ENCODE data around the gene PCBP3.
"Not testable (repeated sequence)": the region's sequence is repeated elsewhere in the genome, so short reads cannot be mapped to it uniquely, and the experiment has no call there.

The PCBP3 gene

DNA sequence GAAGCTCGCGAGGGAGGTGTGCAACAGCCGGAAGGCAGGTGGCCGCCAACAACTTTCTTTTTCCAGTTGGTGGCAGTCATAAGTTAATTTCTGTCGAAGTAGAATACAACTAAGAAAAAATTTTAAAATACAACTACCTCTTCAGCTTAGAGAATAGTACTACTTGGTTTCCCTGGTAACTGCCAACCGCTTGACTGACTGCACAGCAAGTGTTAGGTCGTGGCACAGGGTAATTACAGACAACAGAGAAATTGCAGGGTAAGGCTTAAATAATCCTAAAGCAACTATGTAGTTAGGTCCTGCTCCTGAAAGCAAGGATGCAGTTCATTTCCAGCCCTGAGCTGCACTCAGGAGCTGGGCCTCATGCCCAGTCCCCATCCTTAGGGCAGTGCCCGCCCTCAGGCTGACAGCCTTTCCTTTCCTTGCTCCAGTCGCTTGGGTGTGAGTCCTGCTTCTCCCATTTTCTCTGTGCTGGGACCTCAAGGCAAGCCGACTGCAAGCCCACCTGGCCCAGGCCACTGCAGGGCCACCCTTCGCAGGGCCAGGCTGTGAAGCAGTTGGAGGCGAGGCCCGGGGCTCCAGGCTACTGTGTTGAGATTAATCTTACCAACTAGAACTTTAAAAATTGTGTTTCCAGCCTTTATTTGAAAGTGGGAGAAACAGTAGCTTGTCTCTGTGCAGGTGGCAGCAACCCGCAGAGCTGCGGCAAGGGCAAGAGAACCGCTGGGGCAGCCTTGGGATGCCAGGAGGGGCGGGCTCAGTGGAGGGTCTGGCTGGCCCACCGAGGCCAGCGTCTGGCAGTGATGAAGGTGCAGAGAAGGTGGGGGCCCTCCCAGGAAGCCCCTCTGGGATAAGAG, 148.3 kb downstream of the PCBP3 start:
- no peak for DNase-seq

DNA sequence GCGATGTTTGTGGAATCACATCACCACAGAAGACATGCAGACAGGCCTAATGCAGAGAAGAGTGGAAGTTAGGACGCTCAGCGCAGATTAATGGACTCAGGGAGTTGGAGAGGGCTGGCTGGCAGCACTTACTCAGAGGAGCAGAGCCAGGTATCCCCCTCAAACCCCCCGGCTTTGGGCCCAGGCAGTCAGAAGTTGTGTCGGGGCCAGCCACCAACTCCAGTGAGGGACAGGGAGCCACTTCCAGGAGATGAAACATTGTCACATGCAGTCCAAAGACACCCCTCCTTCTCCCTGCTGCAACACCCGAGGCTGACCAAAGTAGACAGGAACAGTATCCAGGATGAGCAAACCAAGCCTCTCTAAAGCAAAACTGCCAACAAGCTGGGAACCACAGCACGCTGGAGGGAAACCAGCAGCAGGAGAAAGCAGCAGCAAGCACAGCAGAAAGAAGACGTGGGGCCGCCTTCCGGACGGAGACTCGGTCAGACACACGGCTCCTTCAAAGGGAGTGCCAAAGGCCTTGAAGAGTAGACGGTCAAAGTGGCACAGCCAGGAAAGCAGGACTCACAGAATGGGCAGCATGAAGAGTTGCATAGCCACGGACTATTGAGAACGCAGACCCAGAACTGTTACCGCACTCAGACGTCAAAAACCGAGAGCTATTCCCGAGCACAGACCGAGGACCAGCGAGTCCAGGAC, 149.3 kb downstream of the PCBP3 start:
- DNase-seq = no peak

DNA sequence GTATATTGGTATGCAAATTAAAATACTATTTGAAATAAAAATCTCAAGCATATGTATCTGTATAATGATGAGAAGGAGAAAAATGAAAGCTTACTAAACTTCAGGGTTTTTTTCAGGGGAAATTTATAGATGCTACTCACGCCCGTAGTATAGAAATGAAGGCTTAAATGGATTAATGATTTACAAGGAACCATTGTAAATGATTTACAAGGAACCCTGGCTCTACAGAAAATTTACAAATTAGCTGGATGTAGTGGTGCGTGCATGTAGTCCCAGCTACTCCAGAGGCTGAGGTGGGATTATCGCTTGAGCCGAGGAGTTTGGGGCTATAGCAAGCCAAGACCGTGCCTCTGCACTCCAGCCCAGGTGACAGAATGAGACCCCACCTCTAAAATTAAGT, 150.5 kb downstream of the PCBP3 start:
- no peak for DNase-seq

DNA sequence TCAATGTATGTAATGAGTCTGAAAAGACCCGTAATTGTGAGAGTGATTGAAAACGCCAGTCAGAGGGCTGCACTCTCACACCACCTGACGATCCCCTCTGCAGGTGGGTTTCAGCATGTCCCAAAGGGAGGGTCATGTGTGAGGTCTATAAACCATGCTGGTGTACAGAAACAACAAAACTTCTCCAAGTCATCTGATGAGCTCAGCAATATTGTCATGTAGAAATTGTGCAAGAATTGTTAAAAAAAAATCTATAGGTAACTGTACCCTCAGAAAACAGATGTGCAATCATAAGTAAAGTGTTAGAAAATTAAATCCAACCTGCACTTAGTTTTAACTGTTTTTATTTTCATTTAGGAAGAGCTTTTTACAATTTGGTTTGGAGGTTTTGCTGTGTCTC, 152.5 kb downstream of the PCBP3 start:
- DNase-seq = no peak

DNA sequence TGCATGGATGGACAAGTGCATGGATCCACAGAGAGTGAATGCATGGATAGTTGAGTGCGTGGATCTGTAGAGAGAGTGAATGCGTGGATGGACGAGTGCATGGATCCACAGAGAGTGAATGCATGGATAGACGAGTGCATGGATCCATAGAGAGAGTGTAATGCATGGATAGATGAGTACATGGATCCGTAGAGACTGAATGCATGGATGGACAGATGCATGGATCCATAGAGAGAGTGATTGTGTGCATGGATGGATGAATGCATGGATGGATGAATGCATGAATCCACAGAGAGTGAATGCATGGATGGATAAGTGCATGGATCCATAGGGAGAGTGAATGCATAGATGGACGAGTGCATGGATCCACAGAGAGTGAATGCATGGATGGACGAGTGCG, 153.8 kb downstream of the PCBP3 start:
- no peak for DNase-seq

DNA sequence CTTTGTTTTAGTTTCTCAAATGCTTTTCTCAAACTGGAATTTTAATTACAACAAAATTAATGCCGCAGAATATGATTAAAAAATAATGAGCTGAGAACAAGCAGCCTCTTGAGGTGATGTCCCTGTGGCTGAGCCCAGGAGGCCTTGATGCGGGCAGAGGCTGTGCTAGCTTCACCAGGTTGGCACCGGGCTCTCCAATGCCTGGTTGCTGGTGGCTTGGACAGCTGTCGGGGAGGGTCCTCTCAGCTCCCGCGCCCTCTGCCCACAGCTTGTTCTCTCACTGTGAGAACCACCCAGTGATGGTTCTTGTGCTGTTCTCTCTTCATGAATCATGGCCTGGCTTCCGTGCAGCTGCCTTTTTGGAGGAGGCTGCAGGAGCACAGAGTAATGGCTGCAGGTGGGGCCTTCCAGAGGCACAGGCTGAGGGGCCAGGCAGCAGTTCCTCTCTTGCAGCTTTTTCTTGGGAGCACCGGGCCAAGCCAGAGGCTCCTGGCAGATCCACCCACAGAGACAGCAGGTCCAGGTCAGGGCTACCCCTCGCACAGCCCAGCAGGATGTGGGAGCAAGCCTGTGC, 156.3 kb downstream of the PCBP3 start:
- DNase-seq = no peak

DNA sequence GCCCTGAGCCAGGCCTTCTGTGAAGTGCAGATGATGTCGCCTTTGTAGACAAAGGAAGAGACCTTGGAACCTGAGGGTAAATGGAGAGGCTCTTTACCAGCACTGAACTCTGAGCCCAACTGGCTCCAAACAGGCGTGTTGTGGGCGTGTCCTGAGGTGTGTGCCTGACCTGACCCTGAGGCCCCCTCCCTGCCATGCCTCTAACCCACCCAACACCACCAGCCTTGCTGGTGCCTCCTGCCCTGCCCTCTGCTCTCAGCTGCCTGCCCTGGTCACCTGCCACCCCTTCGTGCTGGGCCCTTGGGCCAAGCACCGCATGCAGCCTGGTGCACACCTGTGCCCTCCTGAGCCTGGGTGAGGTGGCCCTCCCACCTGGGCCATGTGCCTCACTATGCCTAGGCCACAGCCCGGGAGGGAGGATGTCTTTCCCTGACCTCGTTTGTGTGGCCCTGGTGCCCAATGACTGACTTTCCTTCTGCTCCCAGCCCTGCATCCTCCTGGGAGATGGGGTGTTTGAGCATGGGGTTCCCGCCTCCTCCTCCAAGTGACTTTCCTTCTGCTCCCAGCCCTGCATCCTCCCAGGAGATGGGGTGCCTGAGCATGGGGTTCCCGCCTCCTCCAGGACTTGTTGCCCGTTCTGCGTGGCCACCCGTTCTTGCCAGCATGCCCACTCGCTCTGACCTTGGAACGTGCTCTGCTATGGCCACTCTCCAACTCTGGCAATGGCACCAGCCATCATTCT, 157.0 kb downstream of the PCBP3 start:
- no peak for DNase-seq

DNA sequence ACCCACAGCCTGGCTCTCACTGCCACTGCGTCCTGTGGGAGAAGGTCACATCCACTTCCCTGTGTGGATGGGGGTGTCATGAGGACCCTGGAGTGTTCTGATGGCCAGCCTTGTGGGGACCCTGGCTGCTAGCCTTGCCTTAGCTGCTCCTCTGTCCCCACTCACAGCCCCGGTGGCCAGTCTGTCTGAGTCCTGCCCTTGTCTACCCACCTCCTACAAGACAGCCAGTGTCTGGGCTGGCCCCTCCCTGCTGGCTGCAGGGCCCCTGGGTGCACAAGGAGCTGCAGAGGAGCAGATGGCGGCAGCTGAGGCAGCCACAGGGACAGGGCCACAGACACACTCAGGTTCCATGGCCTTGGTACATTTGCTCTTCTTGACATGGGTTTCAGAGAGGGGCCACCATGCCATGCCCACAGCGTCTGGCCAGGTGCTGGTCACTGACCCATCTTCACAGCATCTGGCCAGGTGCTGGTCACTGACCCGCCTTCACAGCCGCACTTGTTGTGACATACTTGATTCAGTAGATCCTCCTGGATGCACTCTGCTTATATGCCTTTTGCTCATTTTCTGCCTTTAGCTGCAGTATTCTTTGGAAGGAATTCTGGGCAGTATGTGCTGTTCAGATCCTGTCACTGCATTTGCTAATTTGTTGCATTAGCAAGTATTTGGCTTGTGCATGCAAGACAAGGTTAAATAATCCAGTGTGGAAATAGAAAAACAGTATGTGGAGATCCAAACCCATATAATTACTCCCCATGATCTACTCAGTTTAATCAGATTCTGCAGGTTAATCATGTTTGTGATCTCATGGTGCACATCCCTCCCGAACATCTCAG, 157.8 kb downstream of the PCBP3 start:
- DNase-seq = no peak

DNA sequence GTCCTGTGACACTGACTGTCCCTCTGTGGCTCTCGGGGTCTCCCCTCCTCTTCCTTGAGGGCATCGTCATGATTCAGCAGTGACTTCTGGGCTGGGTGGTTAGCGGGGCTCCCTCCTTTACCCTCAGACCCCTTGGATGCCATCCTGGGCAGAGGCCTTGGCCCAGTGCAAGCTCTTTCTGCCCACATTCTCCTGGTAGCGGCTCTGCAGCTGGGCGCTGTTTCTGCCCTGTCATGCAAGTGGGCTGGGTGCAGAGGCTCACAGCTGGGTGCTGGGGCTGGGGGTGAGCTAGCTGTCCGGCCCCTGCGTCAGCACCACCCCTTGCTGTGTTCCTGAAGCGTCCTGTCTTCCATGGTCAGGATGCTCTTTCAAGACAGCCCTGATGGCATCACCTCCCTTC, 158.5 kb downstream of the PCBP3 start:
- no peak for DNase-seq

DNA sequence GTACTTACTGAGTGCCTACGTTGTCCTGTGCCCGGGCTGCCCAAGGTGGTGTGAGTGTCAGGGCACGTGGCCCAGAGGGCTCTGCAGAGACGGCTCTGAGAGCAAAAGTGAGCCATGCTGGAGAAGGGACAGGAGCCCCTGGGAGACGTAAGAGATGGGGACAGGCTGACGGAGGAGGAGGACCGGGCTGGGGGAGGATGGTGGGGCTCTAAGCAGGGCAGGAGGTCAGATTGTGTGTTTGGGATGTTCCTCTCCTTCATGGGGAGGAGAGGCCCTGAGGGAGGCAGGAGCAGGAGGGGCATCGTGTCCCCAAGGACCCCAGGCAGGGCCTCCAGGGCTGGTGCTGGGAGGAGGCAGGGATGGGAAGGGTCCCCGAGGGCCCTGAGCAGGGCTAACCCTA, 158.9 kb downstream of the PCBP3 start:
- DNase-seq = no peak

DNA sequence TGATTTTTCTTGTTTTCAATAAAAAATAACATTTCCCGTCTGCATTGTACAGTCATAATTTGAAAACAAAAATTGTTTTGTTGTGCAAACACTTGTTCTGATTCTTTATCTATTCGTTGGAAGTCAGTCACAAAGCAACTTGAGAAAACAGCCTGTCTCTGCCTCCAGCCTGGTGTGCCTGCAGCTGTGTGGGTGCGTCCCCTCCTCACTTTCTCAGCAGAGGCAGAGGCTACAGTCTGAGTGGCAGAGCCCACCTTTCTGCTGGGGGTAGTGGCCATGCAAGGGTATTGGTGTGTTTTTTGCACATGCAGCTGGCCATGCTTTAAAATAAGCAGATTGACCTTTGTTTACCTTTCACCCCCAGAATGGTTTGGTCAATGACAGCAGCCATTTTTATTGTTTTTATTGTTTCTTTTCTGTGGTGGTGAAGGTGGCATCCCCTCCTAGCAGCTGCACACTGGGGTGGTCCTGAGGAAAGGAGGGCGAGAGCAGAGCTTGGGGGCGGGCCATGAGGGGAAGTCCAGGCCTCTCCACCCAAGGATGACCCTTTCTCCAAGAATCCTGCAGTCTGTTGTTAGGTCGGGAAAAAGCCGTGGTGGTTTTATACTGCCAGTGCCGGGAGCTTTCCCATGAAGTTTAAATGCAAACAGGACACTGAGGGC, 159.6 kb downstream of the PCBP3 start:
- DNase-seq = no peak

DNA sequence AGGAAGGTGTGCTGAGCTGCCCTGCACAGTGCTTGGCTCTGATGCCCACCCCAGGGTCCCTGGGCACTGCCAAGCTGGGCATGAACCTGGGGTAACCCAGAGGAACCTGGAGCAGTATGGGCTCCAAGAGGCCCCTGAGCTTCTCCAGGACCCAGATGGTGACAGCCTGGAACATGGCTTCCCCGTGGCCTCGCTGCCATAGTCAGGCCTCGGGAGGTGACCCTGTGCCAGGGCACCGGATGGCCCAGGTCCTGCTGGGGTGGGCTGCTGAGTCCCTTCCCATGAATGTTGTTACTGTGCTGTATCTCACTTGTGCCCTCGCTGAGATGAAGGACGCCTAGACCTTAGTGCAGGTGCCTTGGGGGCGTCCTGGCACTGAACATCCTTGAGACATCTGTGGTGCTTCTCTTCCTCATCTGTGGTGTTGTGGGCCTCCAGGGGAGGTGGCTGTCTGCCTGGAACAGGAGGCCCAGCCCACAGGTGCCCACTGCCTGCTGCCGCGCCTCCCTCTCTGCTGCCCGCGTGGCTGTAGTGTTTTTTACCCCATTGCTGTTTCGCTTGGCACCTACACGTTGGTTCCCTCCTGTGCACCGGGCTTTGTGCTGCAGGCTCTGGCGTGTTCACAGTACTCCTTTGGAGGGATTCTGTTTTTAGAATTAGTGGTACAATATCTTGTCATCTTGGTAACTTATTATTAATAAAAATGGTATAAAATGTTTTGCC, 160.3 kb downstream of the PCBP3 start:
- DNase-seq = no peak

DNA sequence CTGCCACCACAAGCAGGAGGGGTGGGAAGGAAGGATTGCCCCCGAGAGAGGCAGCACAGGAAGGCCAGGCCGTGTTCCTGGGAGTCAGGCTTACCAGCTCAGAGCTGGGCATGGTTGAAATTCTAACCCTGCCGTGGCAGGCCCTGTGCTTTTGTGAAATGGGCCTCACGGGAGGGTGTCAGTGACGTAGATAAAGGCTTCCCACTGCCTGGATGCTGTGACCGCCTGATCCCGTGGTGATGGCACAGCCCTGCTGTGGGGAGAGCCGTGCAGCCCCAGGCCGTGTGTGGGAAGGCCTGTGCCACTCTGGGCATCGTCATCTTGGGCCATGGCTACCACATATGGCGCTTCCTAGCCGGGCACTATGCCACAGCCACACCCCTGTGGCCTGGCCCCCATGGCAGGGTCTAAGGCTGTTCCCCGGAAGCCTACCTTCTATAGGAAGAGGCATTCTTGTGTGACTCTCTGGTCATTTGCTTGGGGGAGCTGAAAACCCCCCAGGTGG, 161.3 kb downstream of the PCBP3 start:
- no peak for DNase-seq

DNA sequence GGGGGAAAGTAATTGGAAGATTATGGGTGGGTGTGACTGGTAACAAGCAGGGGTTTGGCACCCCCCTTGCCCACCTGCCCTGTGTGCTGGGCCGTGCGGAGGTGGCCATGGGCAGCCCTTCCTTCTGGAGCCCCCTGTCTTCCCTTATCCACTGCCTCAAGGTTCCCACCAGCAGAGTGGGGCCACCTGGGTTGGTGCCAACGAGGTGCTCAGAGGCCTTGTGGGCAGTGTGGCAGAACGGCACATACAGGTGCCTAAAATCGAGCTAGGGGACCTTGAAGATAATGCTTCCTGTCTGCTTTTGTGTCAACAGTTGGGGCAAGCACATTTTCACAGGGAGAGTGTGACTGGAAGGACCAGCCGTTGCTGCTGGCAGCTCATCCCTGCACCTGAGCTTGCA, 161.8 kb downstream of the PCBP3 start:
- DNase-seq = no peak

DNA sequence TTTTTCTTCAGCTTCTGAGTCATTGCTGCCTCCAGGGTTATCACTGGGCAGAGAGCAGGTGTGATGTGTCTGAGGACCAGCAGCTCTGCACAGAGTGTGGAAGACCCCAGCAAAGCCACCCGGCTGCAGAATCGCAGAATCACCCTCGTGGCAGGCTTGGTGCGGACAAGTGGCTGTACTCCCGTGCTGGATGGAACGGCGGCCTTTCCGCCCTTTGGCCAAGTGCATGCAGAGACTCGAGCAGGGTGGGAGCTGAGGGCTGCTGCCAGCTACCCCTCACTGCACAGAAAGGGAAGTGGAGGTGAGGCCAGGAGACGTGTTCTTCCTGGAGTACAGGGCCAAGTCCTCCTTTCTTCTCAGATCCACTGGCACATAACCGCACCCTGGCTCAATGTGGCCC, 162.5 kb downstream of the PCBP3 start:
- DNase-seq = no peak

DNA sequence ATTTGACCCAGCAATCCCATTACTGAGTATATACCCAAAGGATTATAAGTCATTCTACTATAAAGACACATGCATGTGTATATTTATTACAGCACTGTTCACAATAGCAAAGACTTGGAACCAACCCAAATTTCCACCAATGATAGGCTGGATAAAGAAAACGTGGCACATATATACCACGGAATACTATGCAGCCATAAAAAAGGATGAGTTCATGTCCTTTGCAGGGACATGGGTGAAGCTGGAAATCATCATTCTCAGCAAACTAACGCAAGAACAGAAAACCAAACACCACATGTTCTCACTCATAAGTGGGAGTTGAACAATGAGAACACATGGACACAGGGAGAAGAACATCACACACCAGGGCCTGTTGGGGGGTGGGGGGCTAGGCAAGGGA, 165.1 kb downstream of the PCBP3 start:
- not testable (repeated sequence) for DNase-seq

DNA sequence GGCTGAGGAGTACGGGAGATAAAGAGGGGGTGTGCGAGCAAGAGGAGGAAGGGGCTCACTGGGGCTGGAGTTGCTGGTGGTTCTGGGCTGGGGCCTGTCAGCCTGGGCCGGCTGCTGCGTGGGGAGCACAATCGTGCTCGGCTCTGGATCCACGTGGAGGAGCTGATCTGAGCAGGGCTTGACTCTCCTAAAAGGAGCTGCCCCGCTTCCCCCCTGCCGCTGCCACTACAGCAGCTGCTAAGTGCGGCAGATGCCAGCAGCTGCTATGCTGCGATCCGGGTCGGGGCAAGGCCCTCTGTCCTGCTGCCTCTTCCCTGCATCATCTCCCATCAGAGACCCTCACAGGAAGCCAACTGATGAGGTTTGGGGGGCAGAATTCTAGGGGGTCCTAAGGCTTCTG, 165.9 kb downstream of the PCBP3 start:
- no peak for DNase-seq

DNA sequence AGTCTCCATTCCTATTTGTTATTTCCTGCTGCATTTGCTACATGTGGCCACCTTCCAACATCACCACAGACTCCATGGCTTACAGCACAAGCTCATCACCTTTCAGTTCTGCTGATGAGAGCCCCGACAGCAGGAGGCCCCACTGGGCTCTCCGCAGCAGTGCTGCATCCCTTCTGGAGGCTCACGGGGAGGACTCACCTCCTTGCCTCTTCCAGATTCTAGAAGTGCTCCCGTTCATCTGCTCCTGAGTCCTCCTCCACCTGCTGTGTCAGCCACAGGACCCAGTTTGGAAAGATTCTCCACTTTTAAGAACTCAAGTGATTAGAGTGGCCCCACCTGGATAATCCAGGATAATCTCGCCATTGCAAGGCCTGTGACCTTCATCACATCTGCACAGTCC, 167.6 kb downstream of the PCBP3 start:
- no peak for DNase-seq

DNA sequence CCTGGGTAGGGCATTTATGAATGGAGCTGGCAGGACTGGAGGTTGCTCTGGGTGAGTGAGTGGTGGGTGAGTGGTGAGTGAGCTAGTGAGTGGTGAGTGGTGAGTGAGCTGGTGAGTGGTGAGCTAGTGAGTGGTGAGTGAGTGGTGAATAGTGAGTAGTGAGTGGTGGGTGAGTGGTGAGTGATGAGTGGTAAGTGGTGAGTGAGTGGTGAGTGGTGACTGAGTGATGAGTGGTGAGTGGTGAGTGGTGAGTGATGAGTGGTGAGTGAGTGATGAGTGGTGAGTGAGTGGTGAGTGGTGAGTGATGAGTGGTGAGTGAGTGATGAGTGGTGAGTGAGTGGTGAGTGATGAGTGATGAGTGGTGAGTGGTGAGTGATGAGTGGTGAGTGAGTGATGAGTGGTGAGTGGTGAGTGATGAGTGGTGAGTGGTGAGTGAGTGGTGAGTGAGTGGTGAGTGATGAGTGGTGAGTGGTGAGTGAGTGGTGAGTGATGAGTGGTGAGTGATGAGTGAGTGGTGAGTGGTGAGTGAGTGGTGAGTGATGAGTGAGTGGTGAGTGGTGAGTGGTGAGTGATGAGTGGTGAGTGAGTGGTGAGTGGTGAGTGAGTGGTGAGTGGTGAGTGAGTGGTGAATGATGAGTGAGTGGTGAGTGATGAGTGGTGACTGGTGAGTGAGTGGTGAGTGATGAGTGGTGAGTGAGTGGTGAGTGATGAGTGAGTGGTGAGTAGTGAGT, 170.8 kb downstream of the PCBP3 start:
- DNase-seq = not testable (repeated sequence)

DNA sequence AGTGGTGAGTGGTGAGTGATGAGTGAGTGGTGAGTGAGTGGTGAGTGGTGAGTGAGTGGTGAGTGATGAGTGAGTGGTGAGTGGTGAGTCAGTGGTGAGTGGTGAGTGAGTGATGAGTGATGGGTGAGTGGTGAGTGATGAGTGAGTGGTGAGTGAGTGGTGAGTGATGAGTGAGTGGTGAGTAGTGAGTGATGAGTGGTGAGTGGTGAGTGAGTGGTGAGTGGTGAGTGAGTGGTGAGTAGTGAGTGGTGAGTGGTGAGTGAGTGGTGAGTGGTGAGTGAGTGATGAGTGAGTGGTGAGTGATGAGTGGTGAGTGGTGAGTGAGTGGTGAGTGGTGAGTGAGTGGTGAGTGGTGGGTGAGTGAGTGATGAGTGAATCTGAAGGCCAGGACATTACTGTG, 172.3 kb downstream of the PCBP3 start:
- DNase-seq = not testable (repeated sequence)
